Left ventricle myocardium inferior (tissue), 1 donor: ENCODE measurements around the gene AXL. TPM values are rescaled to one million over a fixed set of nuclear protein-coding genes. Genes with fewer than 3 reads are reported as not detected.
"Not testable (repeated sequence)": the region's sequence is repeated elsewhere in the genome, so short reads cannot be mapped to it uniquely, and the experiment has no call there.

Experiments used
- DNase-seq: peaks from one replicate; pipeline ENCODE4 v3.0.0-alpha.2; 2020
- H3K27ac ChIP-seq: fragments of 200-600 bp; replicated peaks from 2 replicates; pipeline ENCODE4 v1.8.0; 2021
- H3K27me3 ChIP-seq: fragments of 200-600 bp; 2 replicates; pipeline ENCODE4 v1.8.0; 2021; ENCODE audit warnings: low read depth
- H3K36me3 ChIP-seq: fragments of 200-600 bp; 2 replicates; pipeline ENCODE4 v1.8.0; 2021
- H3K4me1 ChIP-seq: fragments of 200-600 bp; 2 replicates; pipeline ENCODE4 v1.8.0; 2021
- H3K4me3 ChIP-seq: fragments of 200-600 bp; 2 replicates; pipeline ENCODE4 v1.8.0; 2021; ENCODE audit warnings: mild to moderate bottlenecking, moderate library complexity
- H3K9me3 ChIP-seq: fragments of 200-600 bp; replicated peaks from 2 replicates; pipeline ENCODE4 v1.8.0; 2021
- intact Hi-C: fragments of 100-400 bp; cut with micrococcal nuclease; formaldehyde crosslinking; loops from one replicate; pipeline ENCODE4 v1.11.0; 2022
- total RNA-seq: library from RNA; stranded (reverse); fragmentation: NEBNext Ultra II Directional; extraction: Animal tissue kit (Norgen Biotek cat#: 25700); gene quantifications from one replicate; pipeline ENCODE4 v1.2.1, GENCODE V29; 2021
- TF ChIP-seq, protein P1 (sequence below): fragments of 200-600 bp; IDR thresholded peaks from 2 replicates; pipeline ENCODE4 v1.8.0; 2021; ENCODE audit warnings: antibody characterized with exemption, mild to moderate bottlenecking, borderline replicate concordance
- donor health status: DM: no; HTN: yes; CAD: no; lungs with severe emphysema.

Gene AXL
- total RNA-seq, 1 donor from 2014 or later, result 13.6 TPM

DNA sequence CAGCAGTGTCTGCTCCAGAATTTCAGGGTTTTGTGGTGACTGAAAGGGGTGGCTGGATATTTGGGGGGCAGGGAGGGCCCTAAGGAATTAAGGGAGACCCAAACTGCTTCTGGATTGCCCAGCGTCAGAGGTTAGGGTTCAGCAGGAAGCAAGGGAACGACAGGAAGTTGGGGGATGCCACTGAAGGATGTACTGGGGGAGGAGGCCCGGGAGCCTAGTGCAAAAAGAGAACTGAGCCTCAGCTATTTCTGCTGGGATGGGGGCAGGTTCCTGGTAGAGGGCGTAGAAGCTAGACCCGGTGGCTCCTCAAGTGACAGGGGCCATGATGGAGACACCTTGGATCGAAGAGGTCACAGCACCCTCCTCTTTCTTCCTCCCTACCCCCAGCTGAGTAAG lies 24.9 kb upstream of the AXL start:
- Histone ChIP-seq H3K36me3 (no peaks in the 10 kb centered on the region), H3K4me1 (peaks cover 6% of the 10 kb centered on the region), H3K27me3 (peaks cover 94% of the 10 kb centered on the region), H3K4me3 (no peak overlapping the region), H3K27ac (no peak overlapping the region), H3K9me3 (no peaks in the 10 kb centered on the region)
- intact Hi-C loops, result no loop called here
- TF ChIP-seq, protein P1, sequence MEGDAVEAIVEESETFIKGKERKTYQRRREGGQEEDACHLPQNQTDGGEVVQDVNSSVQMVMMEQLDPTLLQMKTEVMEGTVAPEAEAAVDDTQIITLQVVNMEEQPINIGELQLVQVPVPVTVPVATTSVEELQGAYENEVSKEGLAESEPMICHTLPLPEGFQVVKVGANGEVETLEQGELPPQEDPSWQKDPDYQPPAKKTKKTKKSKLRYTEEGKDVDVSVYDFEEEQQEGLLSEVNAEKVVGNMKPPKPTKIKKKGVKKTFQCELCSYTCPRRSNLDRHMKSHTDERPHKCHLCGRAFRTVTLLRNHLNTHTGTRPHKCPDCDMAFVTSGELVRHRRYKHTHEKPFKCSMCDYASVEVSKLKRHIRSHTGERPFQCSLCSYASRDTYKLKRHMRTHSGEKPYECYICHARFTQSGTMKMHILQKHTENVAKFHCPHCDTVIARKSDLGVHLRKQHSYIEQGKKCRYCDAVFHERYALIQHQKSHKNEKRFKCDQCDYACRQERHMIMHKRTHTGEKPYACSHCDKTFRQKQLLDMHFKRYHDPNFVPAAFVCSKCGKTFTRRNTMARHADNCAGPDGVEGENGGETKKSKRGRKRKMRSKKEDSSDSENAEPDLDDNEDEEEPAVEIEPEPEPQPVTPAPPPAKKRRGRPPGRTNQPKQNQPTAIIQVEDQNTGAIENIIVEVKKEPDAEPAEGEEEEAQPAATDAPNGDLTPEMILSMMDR, result no peak
- no peak for DNase-seq

DNA sequence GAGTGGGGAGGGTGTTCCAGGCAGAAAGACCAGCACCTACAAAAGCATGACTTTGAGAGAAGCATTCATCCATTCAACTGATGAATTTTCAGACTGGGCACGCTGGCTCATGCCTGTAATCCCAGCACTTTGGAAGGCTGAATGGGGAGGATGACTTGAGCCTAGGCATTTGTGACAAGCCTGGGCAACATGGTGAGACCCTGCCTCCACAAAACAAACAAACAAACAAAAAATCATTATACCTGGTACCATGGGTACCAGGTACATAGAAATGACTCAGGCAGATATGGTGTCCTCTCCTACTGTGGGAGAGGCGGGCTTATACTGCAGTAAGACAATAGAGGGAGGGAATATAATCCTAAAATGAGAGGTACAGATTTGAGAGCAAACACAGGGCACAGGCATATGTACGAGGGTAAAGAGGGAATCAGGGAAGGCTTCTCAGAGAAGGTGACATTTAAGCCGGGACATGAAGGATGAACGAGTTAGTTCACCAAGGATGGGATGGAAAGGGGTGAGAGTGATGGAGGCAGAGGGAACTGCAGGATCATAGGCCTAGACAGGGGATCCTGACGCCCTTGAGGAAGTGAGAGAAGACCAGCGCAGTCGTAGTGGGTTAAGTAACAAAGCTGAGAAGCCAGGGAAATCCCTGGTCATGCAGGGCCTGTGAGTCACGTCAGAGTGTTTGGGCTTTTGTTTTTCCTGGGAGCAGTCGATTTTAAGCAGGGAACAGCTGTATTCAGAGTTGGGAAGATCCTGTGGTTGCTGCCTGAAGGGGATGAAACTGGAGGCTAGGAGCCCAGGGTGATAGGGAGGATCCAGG lies 23.1 kb upstream of the AXL start:
- no peak overlapping the region for H3K27ac ChIP-seq
- H3K4me1 ChIP-seq, result peaks cover 6% of the 10 kb centered on the region
- H3K4me3 ChIP-seq, result no peak overlapping the region
- intact Hi-C loops, result no loop called here
- no peaks in the 10 kb centered on the region for H3K9me3 ChIP-seq
- H3K36me3 ChIP-seq, result no peaks in the 10 kb centered on the region
- no peak for DNase-seq
- TF ChIP-seq, protein P1, result no peak
- H3K27me3 ChIP-seq, result peaks cover 93% of the 10 kb centered on the region

DNA sequence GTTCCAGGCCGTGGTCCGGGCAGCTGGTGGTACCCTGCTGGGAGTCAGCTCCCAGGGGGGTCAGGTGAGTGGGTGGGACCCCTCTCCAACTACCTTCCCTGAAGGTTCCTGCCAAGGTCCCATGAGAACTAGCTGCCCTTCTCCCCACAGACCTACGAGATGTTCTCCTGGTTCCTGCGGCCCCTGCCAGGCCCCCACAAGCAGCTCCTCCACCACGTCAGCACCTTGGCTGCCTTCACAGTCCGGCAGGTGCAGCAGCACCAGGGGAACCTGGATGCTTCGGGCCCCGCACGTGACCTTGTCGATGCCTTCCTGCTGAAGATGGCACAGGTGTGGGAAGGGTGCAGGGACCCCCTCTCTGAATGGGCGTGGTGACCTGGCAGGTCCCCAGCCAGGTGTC lies 20.5 kb upstream of the AXL start:
- no peaks in the 10 kb centered on the region for H3K36me3 ChIP-seq
- intact Hi-C loops, result no loop called here
- DNase-seq, result no peak
- no peak overlapping the region for H3K4me3 ChIP-seq
- no peaks in the 10 kb centered on the region for H3K4me1 ChIP-seq
- H3K27ac ChIP-seq, result no peak overlapping the region
- TF ChIP-seq, protein P1, result no peak
- no peaks in the 10 kb centered on the region for H3K9me3 ChIP-seq
- H3K27me3 ChIP-seq, result peaks cover 68% of the 10 kb centered on the region

DNA sequence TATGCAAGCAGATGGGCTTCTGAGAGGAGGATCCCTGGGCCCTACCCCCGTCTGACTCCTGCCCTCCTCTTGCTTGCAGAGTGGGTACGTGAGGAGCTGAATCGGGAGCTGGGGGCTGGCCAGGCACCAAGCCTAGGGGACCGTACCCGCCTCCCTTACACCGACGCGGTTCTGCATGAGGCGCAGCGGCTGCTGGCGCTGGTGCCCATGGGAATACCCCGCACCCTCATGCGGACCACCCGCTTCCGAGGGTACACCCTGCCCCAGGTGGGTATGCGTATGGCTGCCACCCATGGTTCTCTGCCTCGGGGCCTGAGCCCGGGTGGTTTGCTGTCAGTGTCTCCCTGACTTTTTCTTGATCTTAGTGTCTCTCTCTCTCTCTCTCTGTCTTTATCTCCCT lies 15.7 kb upstream of the AXL start:
- TF ChIP-seq, protein P1, result no peak
- Histone ChIP-seq H3K9me3 (no peaks in the 10 kb centered on the region), H3K4me1 (peaks cover 6% of the 10 kb centered on the region), H3K36me3 (no peaks in the 10 kb centered on the region), H3K27ac (no peak overlapping the region), H3K4me3 (no peak overlapping the region), H3K27me3 (peaks cover 24% of the 10 kb centered on the region)
- no peak for DNase-seq
- intact Hi-C loops, result loop anchor here (5.0 kb wide), 1 partner anchor 59 kb away; the partner anchor contains the start of gene HNRNPUL1

DNA sequence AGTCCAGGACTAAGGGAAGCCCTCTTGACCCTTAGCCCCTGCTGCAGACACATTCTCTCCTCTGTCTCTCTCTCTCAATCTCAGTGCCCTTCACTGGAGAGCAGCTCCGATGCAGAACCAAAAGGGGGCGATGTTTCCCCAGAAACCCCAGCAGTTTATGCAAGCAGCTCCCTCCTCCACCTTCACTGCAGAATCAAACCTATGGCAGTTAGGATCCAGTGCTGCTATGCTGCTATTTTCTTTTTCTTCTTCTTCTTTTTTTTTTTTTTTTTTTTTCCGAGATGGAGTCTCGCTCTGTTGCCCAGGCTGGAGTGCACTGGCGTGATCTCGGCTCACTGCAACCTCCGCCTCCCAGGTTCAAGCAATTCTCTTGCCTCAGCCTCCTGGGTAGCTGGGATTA lies 14.7 kb upstream of the AXL start:
- peak; percentile 67 for DNase-seq
- TF ChIP-seq, protein P1, result peak; percentile 91
- H3K9me3 ChIP-seq, H3K27ac ChIP-seq, H3K4me3 ChIP-seq, H3K36me3 ChIP-seq, H3K4me1 ChIP-seq: not testable (repeated sequence)
- intact Hi-C loops, result loop anchor here (5.0 kb wide), 1 partner anchor 58 kb away; the partner anchor contains the start of gene HNRNPUL1
- peaks cover 14% of the 10 kb centered on the region for H3K27me3 ChIP-seq
